Activated naive CD4-positive, alpha-beta T cell treated with anti-CD3 and anti-CD28 coated beads for 36 hours (primary cell): ENCODE data around the gene KLHL3. TPM values are rescaled to one million over a fixed set of nuclear protein-coding genes. Genes with fewer than 3 reads are reported as not detected.

ENCODE experiments used
- CTCF ChIA-PET: fragments of 350-600 bp; sonication (Branson Sonifier 250); formaldehyde crosslinking; loops from one replicate; lab custom pipeline; 2021; ENCODE audit warnings: antibody characterized with exemption; lab: Charles Lee
- DNase-seq: peaks from one replicate; pipeline ENCODE4 v3.0.0-alpha.2; 2020
- H3K27ac Mint-ChIP-seq: one replicate; pipeline ENCODE4 v1.8.0; 2021; ENCODE audit warnings: mild to moderate bottlenecking, mixed read lengths
- H3K27me3 Mint-ChIP-seq: one replicate; pipeline ENCODE4 v1.8.0; 2021; ENCODE audit warnings: low read depth, mixed read lengths
- H3K36me3 Mint-ChIP-seq: one replicate; pipeline ENCODE4 v1.8.0; 2021; ENCODE audit warnings: low read depth, mixed read lengths
- H3K4me1 Mint-ChIP-seq: one replicate; pipeline ENCODE4 v1.8.0; 2021; ENCODE audit warnings: low read depth, mixed read lengths
- H3K4me3 Mint-ChIP-seq: one replicate; pipeline ENCODE4 v1.8.0; 2021; ENCODE audit warnings: mild to moderate bottlenecking, moderate library complexity, mixed read lengths
- H3K9me3 Mint-ChIP-seq: one replicate; pipeline ENCODE4 v1.8.0; 2021; ENCODE audit warnings: mixed read lengths
- intact Hi-C: fragments of 100-400 bp; cut with micrococcal nuclease; formaldehyde crosslinking; loops from one replicate; pipeline ENCODE4 v1.15.1; 2023
- total RNA-seq, 2 experiments: library from RNA; stranded (reverse); gene quantifications; one replicate each; pipeline ENCODE4 v1.2.3, GENCODE V29; 2021

KLHL3 gene
- total RNA-seq, 2 experiments from 2014 or later: 1.7 to 2.0 TPM

DNA sequence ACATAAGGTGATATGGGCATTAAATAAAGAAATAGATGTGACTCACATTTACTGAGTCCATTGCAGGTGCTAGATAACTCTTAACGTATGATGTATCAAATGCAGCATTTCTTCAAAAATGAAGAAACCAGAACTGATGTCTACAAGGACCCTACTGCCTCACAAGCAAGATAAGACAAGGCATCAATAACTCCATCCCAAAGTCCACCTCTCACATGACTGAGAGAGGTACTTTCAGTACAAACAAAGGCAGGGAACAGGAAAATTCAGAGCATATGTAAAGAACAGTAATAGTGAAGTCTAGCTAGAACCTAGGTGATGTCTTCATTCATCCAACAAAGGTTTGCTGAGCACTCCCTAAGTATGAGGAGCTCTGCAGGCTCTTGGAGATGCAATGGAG lies 54.7 kb downstream of the KLHL3 start:
- Mint-ChIP-seq H3K9me3 (no peaks in the 10 kb centered on the region), H3K4me3 (no peak overlapping the region), H3K27me3 (no peaks in the 10 kb centered on the region), H3K4me1 (no peaks in the 10 kb centered on the region), H3K36me3 (peaks cover 2% of the 10 kb centered on the region), H3K27ac (no peak overlapping the region)
- CTCF ChIA-PET: no interaction called here
- intact Hi-C loops: no loop called here
- no peak for DNase-seq

GRCh38 chr5:137679910-137680309 lies 56.0 kb downstream of the KLHL3 start:
- Mint-ChIP-seq H3K4me1 (no peaks in the 10 kb centered on the region), H3K27me3 (no peaks in the 10 kb centered on the region), H3K9me3 (no peaks in the 10 kb centered on the region), H3K4me3 (no peak overlapping the region), H3K27ac (no peak overlapping the region), H3K36me3 (peaks cover 6% of the 10 kb centered on the region)
- intact Hi-C loops: no loop called here
- DNase-seq: no peak
- CTCF ChIA-PET: interaction anchor here (1.0 to 1.9 kb wide), 2 partner anchors 20 to 58 kb away, joined by 3 to 10 read pairs; no protein-coding TSS in a partner anchor

DNA sequence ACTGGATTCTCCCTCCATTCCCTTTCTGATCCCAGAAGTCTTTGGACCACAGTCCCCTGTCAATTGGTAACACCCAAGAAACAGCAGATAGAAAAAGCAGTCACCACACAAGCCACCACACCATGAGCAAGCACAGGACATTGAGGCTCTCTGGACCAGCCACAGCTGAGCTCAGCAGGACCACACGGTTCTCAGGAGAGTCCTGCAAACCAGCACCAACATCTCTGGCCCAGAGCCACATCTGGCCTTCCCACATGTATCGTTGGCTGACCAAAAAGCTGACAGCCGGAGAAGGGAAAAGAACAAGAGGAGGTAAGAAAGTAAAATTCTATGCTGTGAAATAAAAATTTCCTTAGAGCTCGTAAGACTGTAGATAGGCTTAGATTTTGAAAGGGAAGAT lies 56.7 kb downstream of the KLHL3 start:
- Mint-ChIP-seq H3K36me3 (peaks cover 6% of the 10 kb centered on the region), H3K4me3 (no peak overlapping the region), H3K4me1 (no peaks in the 10 kb centered on the region), H3K9me3 (no peaks in the 10 kb centered on the region), H3K27ac (no peak overlapping the region), H3K27me3 (no peaks in the 10 kb centered on the region)
- no peak for DNase-seq
- CTCF ChIA-PET: interaction anchor here (0.6 to 1.9 kb wide), 4 partner anchors 19 to 604 kb away, joined by 3 to 10 read pairs (median 3); no protein-coding TSS in a partner anchor
- intact Hi-C loops: no loop called here

DNA sequence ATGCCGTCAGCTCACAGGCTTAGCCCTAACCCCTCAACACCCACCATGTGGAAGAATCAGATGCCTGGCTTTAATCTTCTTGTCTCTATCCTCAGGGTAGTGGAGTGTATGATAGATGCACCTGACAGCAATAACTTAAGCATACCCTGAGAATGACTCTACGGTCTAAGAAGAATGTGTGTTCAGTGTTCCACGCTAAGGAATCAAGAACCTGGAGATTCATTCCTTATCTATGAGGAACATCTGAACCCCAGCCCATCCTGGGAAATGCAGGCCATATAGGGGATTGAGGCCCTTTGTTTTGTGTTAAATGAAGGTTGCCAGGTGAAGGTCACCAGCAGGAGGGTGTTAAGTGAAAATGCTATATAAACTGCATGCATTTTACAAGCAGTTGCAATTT lies 63.0 kb downstream of the KLHL3 start:
- Mint-ChIP-seq H3K36me3 (peaks cover 9% of the 10 kb centered on the region), H3K27me3 (no peaks in the 10 kb centered on the region), H3K27ac (no peak overlapping the region), H3K4me1 (no peaks in the 10 kb centered on the region), H3K9me3 (no peaks in the 10 kb centered on the region), H3K4me3 (no peak overlapping the region)
- intact Hi-C loops: no loop called here
- CTCF ChIA-PET: no interaction called here
- DNase-seq: no peak

DNA sequence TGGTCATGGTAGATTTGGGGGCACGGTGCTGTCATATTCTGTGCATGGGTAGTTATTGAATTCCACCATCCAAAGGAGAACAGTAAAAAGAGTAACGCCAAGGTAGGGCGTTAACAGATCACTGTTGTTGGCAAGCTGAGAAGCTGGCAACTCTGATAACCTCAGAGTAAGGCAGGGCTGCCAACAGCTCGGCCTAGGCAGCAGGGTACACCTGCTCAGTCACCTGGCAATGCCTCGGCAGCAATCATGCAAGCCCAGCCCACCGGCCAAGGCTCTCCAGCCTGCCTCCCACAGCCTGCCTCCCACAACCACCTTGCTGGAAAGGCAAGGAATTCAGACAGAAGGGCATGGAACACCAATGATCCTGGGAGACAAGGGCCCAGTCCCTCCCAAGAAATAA lies 63.9 kb downstream of the KLHL3 start:
- Mint-ChIP-seq H3K27ac (no peak overlapping the region), H3K4me1 (peaks cover 3% of the 10 kb centered on the region), H3K27me3 (no peaks in the 10 kb centered on the region), H3K4me3 (no peak overlapping the region), H3K36me3 (peaks cover 7% of the 10 kb centered on the region), H3K9me3 (no peaks in the 10 kb centered on the region)
- CTCF ChIA-PET: interaction anchor here (6.9 kb wide), 1 partner anchor 70 kb away, joined by 69 read pairs; no protein-coding TSS in a partner anchor
- no peak for DNase-seq
- intact Hi-C loops: no loop called here

DNA sequence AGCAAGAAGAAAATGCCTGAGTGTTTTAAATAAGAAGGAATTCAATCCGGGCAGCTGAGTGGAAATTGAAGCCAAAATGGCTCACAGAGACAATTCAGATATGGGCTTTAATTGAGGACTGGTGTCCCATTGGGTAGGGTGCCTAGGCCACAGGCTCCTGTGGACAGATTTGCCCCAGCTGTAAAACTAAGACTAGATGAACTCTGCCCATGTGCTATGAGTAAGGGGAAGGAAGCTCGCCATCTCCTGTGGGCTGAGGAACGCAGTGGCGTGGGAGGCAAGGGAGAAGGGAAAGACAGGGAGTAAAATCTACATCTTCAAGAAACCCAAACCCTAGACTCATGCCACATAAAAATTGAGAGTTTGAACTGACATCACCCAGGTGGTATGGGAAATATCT lies 66.1 kb downstream of the KLHL3 start:
- Mint-ChIP-seq H3K4me1 (peaks cover 20% of the 10 kb centered on the region), H3K36me3 (peaks cover 3% of the 10 kb centered on the region), H3K27ac (no peak overlapping the region), H3K27me3 (no peaks in the 10 kb centered on the region), H3K4me3 (no peak overlapping the region), H3K9me3 (no peaks in the 10 kb centered on the region)
- DNase-seq: no peak
- CTCF ChIA-PET: interaction anchor here (0.7 to 6.9 kb wide), 4 partner anchors 9 to 460 kb away, joined by 3 to 69 read pairs (median 9); no protein-coding TSS in a partner anchor
- intact Hi-C loops: loop anchor here (10.0 kb wide), 1 partner anchor 465 kb away; the partner anchor contains the start of gene NME5

- peaks cover 3% of the 10 kb centered on the region for H3K36me3 Mint-ChIP-seq
- peaks cover 20% of the 10 kb centered on the region for H3K4me1 Mint-ChIP-seq
- CTCF ChIA-PET: interaction anchor here (0.8 to 6.9 kb wide), 4 partner anchors 8 to 74 kb away, joined by 3 to 69 read pairs (median 9); no protein-coding TSS in a partner anchor
- H3K27me3 Mint-ChIP-seq: no peaks in the 10 kb centered on the region
- no peak overlapping the region for H3K4me3 Mint-ChIP-seq
- no peaks in the 10 kb centered on the region for H3K9me3 Mint-ChIP-seq
- intact Hi-C loops: loop anchor here (10.0 kb wide), 1 partner anchor 466 kb away; the partner anchor contains the start of gene NME5
- no peak for DNase-seq
- no peak overlapping the region for H3K27ac Mint-ChIP-seq
Observed at GRCh38 chr5:137668637-137669036, 67.3 kb downstream of the KLHL3 start.

GRCh38 chr5:137667341-137667740 lies 68.5 kb downstream of the KLHL3 start:
- no peak overlapping the region for H3K27ac Mint-ChIP-seq
- intact Hi-C loops: loop anchor here (10.0 kb wide), 1 partner anchor 467 kb away; the partner anchor contains the start of gene NME5
- no peak for DNase-seq
- H3K4me1 Mint-ChIP-seq: peaks cover 20% of the 10 kb centered on the region
- H3K4me3 Mint-ChIP-seq: no peak overlapping the region
- CTCF ChIA-PET: interaction anchor here (1.2 to 6.9 kb wide), 4 partner anchors 38 to 84 kb away, joined by 6 to 69 read pairs (median 18); partner anchors contain the start of gene KLHL3
- H3K9me3 Mint-ChIP-seq: no peaks in the 10 kb centered on the region
- peaks cover 3% of the 10 kb centered on the region for H3K36me3 Mint-ChIP-seq
- H3K27me3 Mint-ChIP-seq: no peaks in the 10 kb centered on the region

GRCh38 chr5:137666901-137667300 lies 69.0 kb downstream of the KLHL3 start:
- intact Hi-C loops: loop anchor here (1.0 to 10.0 kb wide), 2 partner anchors 70 to 468 kb away; partner anchors contain the start of gene NME5
- Mint-ChIP-seq H3K4me3 (no peak overlapping the region), H3K27ac (peak overlapping the region; percentile 34), H3K9me3 (no peaks in the 10 kb centered on the region), H3K36me3 (peaks cover 3% of the 10 kb centered on the region), H3K4me1 (peaks cover 20% of the 10 kb centered on the region), H3K27me3 (no peaks in the 10 kb centered on the region)
- CTCF ChIA-PET: interaction anchor here (0.6 to 6.9 kb wide), 6 partner anchors 28 to 84 kb away, joined by 3 to 69 read pairs (median 11); partner anchors contain the start of gene KLHL3
- DNase-seq: no peak

GRCh38 chr5:137666461-137666850 lies 69.4 kb downstream of the KLHL3 start:
- Mint-ChIP-seq H3K27ac (peak overlapping the region; percentile 34), H3K4me1 (peaks cover 24% of the 10 kb centered on the region), H3K36me3 (peaks cover 3% of the 10 kb centered on the region), H3K9me3 (no peaks in the 10 kb centered on the region), H3K4me3 (no peak overlapping the region), H3K27me3 (no peaks in the 10 kb centered on the region)
- CTCF ChIA-PET: interaction anchor here (0.6 to 6.9 kb wide), 7 partner anchors 29 to 370 kb away, joined by 3 to 69 read pairs (median 6); partner anchors contain the start of gene KLHL3
- no peak for DNase-seq
- intact Hi-C loops: loop anchor here (1.0 to 10.0 kb wide), 2 partner anchors 71 to 468 kb away; partner anchors contain the start of gene NME5

- DNase-seq: peak; percentile 67
- Mint-ChIP-seq H3K27ac (peak overlapping the region; percentile 25), H3K4me1 (peaks cover 24% of the 10 kb centered on the region), H3K36me3 (no peaks in the 10 kb centered on the region), H3K9me3 (no peaks in the 10 kb centered on the region), H3K27me3 (no peaks in the 10 kb centered on the region), H3K4me3 (no peak overlapping the region)
- intact Hi-C loops: loop anchor here (1.0 to 10.0 kb wide), 2 partner anchors 71 to 469 kb away; partner anchors contain the start of gene NME5
- CTCF ChIA-PET: interaction anchor here (0.6 to 6.9 kb wide), 6 partner anchors 29 to 370 kb away, joined by 3 to 69 read pairs (median 10); partner anchors contain the start of gene KLHL3
Observed at GRCh38 chr5:137665678-137666460, 70.0 kb downstream of the KLHL3 start.

DNA sequence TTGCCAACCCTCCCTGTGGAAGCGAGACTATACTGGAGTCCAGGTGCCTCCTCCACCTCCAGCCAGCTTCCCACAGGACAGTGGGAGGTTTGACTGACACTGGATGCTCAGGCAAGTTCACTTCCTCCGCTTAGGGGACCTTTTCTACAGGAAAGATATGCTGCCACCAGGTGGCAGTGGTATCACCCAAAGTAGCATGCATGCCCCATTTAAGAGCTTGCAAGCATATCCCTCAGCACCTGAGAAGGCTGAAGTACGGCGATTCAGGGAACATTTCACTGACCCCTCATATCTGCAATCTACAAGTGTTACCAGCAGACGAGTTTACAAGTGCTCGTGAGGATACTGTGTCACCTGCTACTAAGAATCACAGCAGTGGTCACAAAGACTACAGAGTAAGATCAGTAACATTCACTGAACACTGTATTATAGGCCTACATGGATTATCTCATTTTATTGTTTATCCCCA lies 75.5 kb downstream of the KLHL3 start:
- H3K27me3 Mint-ChIP-seq: no peaks in the 10 kb centered on the region
- H3K9me3 Mint-ChIP-seq: no peaks in the 10 kb centered on the region
- H3K4me1 Mint-ChIP-seq: peaks cover 9% of the 10 kb centered on the region
- no peak overlapping the region for H3K4me3 Mint-ChIP-seq
- H3K27ac Mint-ChIP-seq: no peak overlapping the region
- peak; percentile 88 for DNase-seq
- CTCF ChIA-PET: interaction anchor here (0.8 to 10.9 kb wide), 27 partner anchors 9 to 229 kb away, joined by 3 to 508 read pairs (median 6); partner anchors contain the start of genes KLHL3 and PKD2L2
- intact Hi-C loops: loop anchor here (1.0 to 10.0 kb wide), 4 partner anchors 31 to 474 kb away; partner anchors contain the start of gene NME5
- H3K36me3 Mint-ChIP-seq: peaks cover 5% of the 10 kb centered on the region
